ENCODE results near the gene FLT3LG.
A peak's percentile ranks its signal among the peaks of the same experiment; 100 is the strongest.

The FLT3LG gene

GRCh38 chr19:49475995-49476880, 2.2 kb downstream of the FLT3LG start:
- Histone ChIP-seq H2AFZ (ENCODE audit: low read depth, low read length) (no peak overlapping the region), H3K36me3 (ENCODE audit: insufficient read depth, low read length) (no peaks in the 10 kb centered on the region), H3K4me1 (ENCODE audit: insufficient read depth, low read length) (no peaks in the 10 kb centered on the region), H3K27me3 (ENCODE audit: insufficient read depth, low read length) (no peaks in the 10 kb centered on the region), H3K4me3 (ENCODE audit: low read length) (no peak overlapping the region), H3K9me3 (ENCODE audit: low read length) (no peaks in the 10 kb centered on the region)

DNA sequence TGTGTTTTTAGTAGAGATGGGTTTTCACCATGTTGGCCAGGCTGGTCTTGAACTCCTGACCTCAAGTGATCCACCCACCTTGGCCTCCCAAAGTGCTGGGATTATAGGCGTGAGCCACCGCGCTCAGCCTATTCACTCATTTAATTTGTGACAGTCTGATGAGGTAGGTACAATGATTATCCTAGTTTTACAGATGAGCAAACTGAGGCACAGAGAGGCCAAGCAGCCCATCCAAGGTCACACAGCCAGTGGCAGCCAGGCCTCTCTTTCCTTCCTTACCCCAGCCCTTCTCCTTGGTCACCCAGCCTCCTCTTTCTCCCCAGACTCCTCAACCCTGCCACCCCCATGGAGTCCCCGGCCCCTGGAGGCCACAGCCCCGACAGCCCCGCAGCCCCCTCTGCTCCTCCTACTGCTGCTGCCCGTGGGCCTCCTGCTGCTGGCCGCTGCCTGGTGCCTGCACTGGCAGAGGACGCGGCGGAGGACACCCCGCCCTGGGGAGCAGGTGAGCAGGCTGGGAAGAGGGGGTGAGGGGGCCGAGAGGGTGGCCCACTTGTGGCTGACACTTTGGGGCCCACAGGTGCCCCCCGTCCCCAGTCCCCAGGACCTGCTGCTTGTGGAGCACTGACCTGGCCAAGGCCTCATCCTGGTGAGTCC, 6.1 kb downstream of the FLT3LG start:
- no peaks in the 10 kb centered on the region for H3K27me3 ChIP-seq (ENCODE audit: insufficient read depth, low read length)
- H3K4me3 ChIP-seq (ENCODE audit: low read length): no peak overlapping the region
- H3K36me3 ChIP-seq (ENCODE audit: insufficient read depth, low read length): no peaks in the 10 kb centered on the region
- H2AFZ ChIP-seq (ENCODE audit: low read depth, low read length): no peak overlapping the region
- H3K9me3 ChIP-seq (ENCODE audit: low read length): no peaks in the 10 kb centered on the region
- H3K4me1 ChIP-seq (ENCODE audit: insufficient read depth, low read length): no peaks in the 10 kb centered on the region

GRCh38 chr19:49481020-49481683, 7.1 kb downstream of the FLT3LG start:
- Histone ChIP-seq H3K36me3 (ENCODE audit: insufficient read depth, low read length) (no peaks in the 10 kb centered on the region), H2AFZ (ENCODE audit: low read depth, low read length) (no peak overlapping the region), H3K27me3 (ENCODE audit: insufficient read depth, low read length) (no peaks in the 10 kb centered on the region), H3K4me3 (ENCODE audit: low read length) (no peak overlapping the region), H3K9me3 (ENCODE audit: low read length) (no peaks in the 10 kb centered on the region), H3K4me1 (ENCODE audit: insufficient read depth, low read length) (no peaks in the 10 kb centered on the region)

DNA sequence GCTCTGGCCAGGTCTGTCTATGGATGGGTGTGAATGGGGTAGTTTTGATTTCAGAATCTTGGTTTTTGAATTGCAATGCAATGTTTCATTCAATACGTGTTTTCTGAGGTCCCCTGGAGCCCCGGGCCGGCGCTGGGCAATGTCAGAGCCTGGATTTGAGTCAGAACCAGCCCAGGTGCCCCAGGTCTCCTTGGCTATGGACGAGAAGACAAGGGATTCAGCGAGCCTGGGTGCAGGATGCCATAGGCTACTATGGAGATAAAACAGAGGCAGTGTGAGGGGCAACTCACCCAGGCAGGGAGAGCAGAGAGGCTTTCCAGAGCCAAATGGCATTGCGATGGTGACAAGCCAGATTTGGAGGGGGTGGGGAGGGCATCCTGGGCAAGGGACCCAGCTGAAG, 12.2 kb downstream of the FLT3LG start:
- Histone ChIP-seq H3K4me3 (ENCODE audit: low read length) (no peak overlapping the region), H3K36me3 (ENCODE audit: insufficient read depth, low read length) (peaks cover 22% of the 10 kb centered on the region), H3K9me3 (ENCODE audit: low read length) (no peaks in the 10 kb centered on the region), H2AFZ (ENCODE audit: low read depth, low read length) (no peak overlapping the region), H3K4me1 (ENCODE audit: insufficient read depth, low read length) (peaks cover 19% of the 10 kb centered on the region), H3K27me3 (ENCODE audit: insufficient read depth, low read length) (no peaks in the 10 kb centered on the region)

- no peaks in the 10 kb centered on the region for H3K27me3 ChIP-seq (ENCODE audit: insufficient read depth, low read length)
- peaks cover 27% of the 10 kb centered on the region for H3K36me3 ChIP-seq (ENCODE audit: insufficient read depth, low read length)
- no peak overlapping the region for H3K4me3 ChIP-seq (ENCODE audit: low read length)
- peaks cover 19% of the 10 kb centered on the region for H3K4me1 ChIP-seq (ENCODE audit: insufficient read depth, low read length)
- no peak overlapping the region for H2AFZ ChIP-seq (ENCODE audit: low read depth, low read length)
- H3K9me3 ChIP-seq (ENCODE audit: low read length): no peaks in the 10 kb centered on the region
Measured at GRCh38 chr19:49486710-49487276, 12.8 kb downstream of the FLT3LG start.

- H3K4me3 ChIP-seq (ENCODE audit: low read length): peak within 1 kb of the TSS; percentile 92
Measured at GRCh38 chr19:49487277-49488045, 13.4 kb downstream of the FLT3LG start, which contains the start of gene RPL13A. RPL13A (plus strand) TSS chr19:49487608; CDS start chr19:49487630, 22 bp downstream.

GRCh38 chr19:49488046-49488862, 14.2 kb downstream of the FLT3LG start:
- Histone ChIP-seq H3K9me3 (ENCODE audit: low read length) (no peaks in the 10 kb centered on the region), H3K4me1 (ENCODE audit: insufficient read depth, low read length) (peaks cover 19% of the 10 kb centered on the region)

More at GRCh38 chr19:49487277-49488045, 13.4 kb downstream of the FLT3LG start, which contains the start of gene RPL13A:
- Histone ChIP-seq H2AFZ (ENCODE audit: low read depth, low read length) (no peak within 1 kb of the TSS), H3K4me1 (ENCODE audit: insufficient read depth, low read length) (peaks cover 19% of the 10 kb centered on the region), H3K36me3 (ENCODE audit: insufficient read depth, low read length) (peaks cover 34% of the 10 kb centered on the region), H3K9me3 (ENCODE audit: low read length) (no peaks in the 10 kb centered on the region), H3K27me3 (ENCODE audit: insufficient read depth, low read length) (no peaks in the 10 kb centered on the region)

DNA sequence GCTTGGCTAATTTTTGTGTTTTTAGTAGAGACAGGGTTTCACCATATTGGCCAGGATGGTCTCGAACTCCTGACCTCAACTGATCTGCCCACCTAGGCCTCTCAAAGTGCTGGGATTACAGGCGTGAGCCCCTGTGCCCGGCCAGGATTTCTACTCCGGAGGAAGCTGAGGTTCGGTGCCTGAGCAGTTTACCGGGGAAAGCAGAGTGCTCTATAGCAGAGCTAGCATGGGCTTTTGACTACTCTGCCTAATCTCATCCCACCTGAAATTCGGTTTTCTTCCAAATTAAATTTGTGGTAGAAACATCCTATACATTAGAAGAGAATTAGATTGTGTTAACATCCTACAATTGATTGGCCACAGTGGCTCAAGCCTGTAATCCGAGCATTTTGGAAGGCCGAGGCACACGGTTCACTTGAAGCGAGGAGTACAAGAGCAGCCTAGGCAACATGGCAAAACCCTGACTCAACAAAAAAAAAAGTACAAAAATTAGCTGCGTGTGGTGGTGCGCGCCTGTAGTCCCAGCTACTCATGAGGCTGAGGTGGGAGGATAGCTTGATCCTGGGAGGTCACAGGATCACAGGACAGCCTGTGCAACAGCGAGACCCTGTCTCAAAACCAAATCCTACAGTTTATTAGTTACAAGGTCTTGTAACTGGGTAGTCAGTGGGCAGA, 15.0 kb downstream of the FLT3LG start:
- no peak overlapping the region for H2AFZ ChIP-seq (ENCODE audit: low read depth, low read length)
- H3K36me3 ChIP-seq (ENCODE audit: insufficient read depth, low read length): peaks cover 40% of the 10 kb centered on the region
- no peaks in the 10 kb centered on the region for H3K27me3 ChIP-seq (ENCODE audit: insufficient read depth, low read length)
- H3K4me1 ChIP-seq (ENCODE audit: insufficient read depth, low read length): peaks cover 19% of the 10 kb centered on the region
- peak overlapping the region; percentile 92 for H3K4me3 ChIP-seq (ENCODE audit: low read length)
- no peaks in the 10 kb centered on the region for H3K9me3 ChIP-seq (ENCODE audit: low read length)

More at GRCh38 chr19:49488046-49488862, 14.2 kb downstream of the FLT3LG start:
- Histone ChIP-seq H3K4me3 (ENCODE audit: low read length) (peak overlapping the region; percentile 92), H3K36me3 (ENCODE audit: insufficient read depth, low read length) (peaks cover 40% of the 10 kb centered on the region), H2AFZ (ENCODE audit: low read depth, low read length) (no peak overlapping the region), H3K27me3 (ENCODE audit: insufficient read depth, low read length) (no peaks in the 10 kb centered on the region)

DNA sequence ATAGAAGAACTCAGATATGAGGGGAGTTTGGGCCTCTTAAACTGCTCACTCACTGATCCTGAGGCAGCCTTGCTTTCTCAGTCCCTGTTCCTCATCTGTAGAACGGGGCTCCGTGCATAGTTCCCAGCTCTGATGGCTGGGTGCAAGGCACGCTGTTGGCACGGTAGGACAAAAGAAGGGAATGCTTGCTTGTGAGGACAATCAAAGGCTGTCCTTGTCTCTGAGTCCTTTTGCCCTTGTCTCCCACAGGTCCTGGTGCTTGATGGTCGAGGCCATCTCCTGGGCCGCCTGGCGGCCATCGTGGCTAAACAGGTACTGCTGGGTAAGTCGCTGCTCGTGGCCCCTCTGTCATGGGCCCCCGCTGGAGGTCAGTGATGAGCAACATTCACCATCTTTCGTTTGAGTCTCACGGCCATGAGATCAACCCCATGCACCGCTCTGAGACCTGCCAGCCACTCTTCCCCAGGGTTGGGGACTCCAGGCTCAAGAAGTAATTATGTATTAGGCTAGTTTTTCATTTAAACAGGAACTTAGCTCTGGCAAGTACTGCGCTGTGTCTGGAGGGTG, 15.7 kb downstream of the FLT3LG start:
- Histone ChIP-seq H2AFZ (ENCODE audit: low read depth, low read length) (no peak overlapping the region), H3K4me3 (ENCODE audit: low read length) (peak overlapping the region; percentile 92), H3K36me3 (ENCODE audit: insufficient read depth, low read length) (peaks cover 40% of the 10 kb centered on the region), H3K27me3 (ENCODE audit: insufficient read depth, low read length) (no peaks in the 10 kb centered on the region), H3K9me3 (ENCODE audit: low read length) (no peaks in the 10 kb centered on the region), H3K4me1 (ENCODE audit: insufficient read depth, low read length) (peaks cover 19% of the 10 kb centered on the region)

- H3K4me1 ChIP-seq (ENCODE audit: insufficient read depth, low read length): peaks cover 19% of the 10 kb centered on the region
- H3K9me3 ChIP-seq (ENCODE audit: low read length): no peaks in the 10 kb centered on the region
- H3K27me3 ChIP-seq (ENCODE audit: insufficient read depth, low read length): no peaks in the 10 kb centered on the region
- no peak overlapping the region for H3K4me3 ChIP-seq (ENCODE audit: low read length)
- H2AFZ ChIP-seq (ENCODE audit: low read depth, low read length): no peak overlapping the region
- H3K36me3 ChIP-seq (ENCODE audit: insufficient read depth, low read length): peaks cover 40% of the 10 kb centered on the region
Measured at GRCh38 chr19:49490287-49491029, 16.4 kb downstream of the FLT3LG start.

Data from neuron (in vitro differentiated cells).